ENCODE results near the gene ILDR1.

DNA sequence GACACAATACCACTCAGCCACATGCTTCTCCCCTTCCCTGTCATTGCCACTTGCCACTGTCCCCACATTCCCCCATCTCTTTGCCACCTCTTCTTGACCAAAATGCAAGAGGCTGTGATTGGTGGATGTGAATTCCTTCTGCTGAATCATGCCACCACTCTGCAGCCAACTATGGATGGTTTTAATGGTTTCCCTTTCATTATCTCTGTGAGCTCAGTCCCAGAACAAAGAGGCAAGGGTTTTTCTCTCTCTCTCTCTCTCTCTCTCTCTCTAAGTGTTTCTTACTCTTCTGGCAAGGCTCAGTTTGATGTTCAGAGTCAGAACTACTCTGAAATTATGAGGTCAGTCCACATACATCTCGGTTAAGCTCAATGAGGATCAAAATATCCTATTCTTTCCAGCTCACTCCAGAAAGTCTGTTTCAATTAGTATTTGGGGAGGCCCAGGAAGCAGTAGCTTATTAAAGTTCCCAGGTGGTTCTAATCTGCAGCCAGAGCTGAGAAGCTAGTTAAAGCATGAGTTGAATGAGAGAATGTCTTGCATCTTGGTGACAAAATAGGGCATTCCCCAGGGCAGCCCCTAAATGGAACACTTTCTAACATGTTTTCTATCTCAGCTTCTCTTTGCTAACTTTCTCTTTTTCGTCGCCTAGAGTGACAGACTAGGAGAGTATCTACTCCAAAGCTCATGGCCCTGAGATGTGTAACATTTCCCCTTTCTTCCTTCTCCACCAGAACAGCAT, 8.5 kb upstream of the ILDR1 start:
- no peak for TF ChIP-seq GABPA (IDR thresholded peaks at IDR 0.05; ENCODE audit: borderline replicate concordance, insufficient read depth, low read length)
- TF ChIP-seq, protein P1, sequence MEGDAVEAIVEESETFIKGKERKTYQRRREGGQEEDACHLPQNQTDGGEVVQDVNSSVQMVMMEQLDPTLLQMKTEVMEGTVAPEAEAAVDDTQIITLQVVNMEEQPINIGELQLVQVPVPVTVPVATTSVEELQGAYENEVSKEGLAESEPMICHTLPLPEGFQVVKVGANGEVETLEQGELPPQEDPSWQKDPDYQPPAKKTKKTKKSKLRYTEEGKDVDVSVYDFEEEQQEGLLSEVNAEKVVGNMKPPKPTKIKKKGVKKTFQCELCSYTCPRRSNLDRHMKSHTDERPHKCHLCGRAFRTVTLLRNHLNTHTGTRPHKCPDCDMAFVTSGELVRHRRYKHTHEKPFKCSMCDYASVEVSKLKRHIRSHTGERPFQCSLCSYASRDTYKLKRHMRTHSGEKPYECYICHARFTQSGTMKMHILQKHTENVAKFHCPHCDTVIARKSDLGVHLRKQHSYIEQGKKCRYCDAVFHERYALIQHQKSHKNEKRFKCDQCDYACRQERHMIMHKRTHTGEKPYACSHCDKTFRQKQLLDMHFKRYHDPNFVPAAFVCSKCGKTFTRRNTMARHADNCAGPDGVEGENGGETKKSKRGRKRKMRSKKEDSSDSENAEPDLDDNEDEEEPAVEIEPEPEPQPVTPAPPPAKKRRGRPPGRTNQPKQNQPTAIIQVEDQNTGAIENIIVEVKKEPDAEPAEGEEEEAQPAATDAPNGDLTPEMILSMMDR (IDR thresholded peaks at IDR 0.05; ENCODE audit: control extremely low read depth in 1 of 3, insufficient read depth in 1 of 3, low read depth in 1 of 3, low read length in 3 of 3): no peak
- TF ChIP-seq, protein P2, sequence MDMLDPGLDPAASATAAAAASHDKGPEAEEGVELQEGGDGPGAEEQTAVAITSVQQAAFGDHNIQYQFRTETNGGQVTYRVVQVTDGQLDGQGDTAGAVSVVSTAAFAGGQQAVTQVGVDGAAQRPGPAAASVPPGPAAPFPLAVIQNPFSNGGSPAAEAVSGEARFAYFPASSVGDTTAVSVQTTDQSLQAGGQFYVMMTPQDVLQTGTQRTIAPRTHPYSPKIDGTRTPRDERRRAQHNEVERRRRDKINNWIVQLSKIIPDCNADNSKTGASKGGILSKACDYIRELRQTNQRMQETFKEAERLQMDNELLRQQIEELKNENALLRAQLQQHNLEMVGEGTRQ (IDR thresholded peaks at IDR 0.05; ENCODE audit: low read length): no peak
- TF ChIP-seq POLR2A (IDR thresholded peaks at IDR 0.05; ENCODE audit: control extremely low read depth in 1 of 2, low read depth in 2 of 2, low read length in 2 of 2): no peak
- no peak for TF ChIP-seq CREB1 (IDR thresholded peaks at IDR 0.05)
- no peak for TF ChIP-seq ZNF274 (IDR thresholded peaks at IDR 0.05; ENCODE audit: borderline replicate concordance, extremely low read depth, low read length)
- TF ChIP-seq FOSL1 (IDR thresholded peaks at IDR 0.05; ENCODE audit: insufficient read depth, low read depth, low read length): no peak
- no peak for TF ChIP-seq JUND (IDR thresholded peaks at IDR 0.05; ENCODE audit: low read length)

All from H1 (cell line).